Endothelial cell of umbilical vein (primary cell): Measurements from ENCODE around the gene SLC1A1. TPM values are rescaled to one million over a fixed set of nuclear protein-coding genes. Genes with fewer than 3 reads are reported as not detected.

Experiments used
- BruUV-seq: library from RNA; stranded (reverse); fragments of 400-500 nt; replicated peaks from 2 replicates; lab custom pipeline; 2021; lab: Mats Ljungman, UMichigan
- CTCF ChIA-PET: fragments of 300-600, 350-600 bp; sonication (Branson Sonifier 250); formaldehyde crosslinking; loops from one replicate; lab custom pipeline; 2021; ENCODE audit warnings: antibody characterized with exemption, inconsistent platforms; lab: Charles Lee
- POLR2A ChIA-PET: fragments of 300-600, 350-600 bp; sonication (Branson Sonifier 250); formaldehyde crosslinking; loops from one replicate; lab custom pipeline; 2021; ENCODE audit warnings: antibody characterized with exemption, inconsistent platforms; lab: Charles Lee
- DNase-seq: peaks from one replicate; pipeline ENCODE4 v3.0.0-alpha.2; 2011; ENCODE audit warnings: low read depth, low spot score
- FAIRE-seq: peaks from 2 replicates; lab custom pipeline; 2011; peaks lifted over from hg19 to GRCh38; lab: Jason Lieb, UNC
- H2AFZ ChIP-seq: 2 replicates; pipeline ENCODE4 v1.6.0; 2012; ENCODE audit warnings: low read depth, low read length, control low read depth, inconsistent platforms
- H3K27ac ChIP-seq: 2 replicates; pipeline ENCODE4 v1.5.1; 2011; ENCODE audit warnings: low read depth, mild to moderate bottlenecking, control low read depth, low read length, moderate library complexity; ENCODE audit not compliant: insufficient read depth
- H3K27me3 ChIP-seq, 2 experiments: 2 replicates each; pipeline versions ENCODE4 v1.6.0 to v1.6.1; 2011; ENCODE audit warnings: low read length in 2 of 2, mixed read lengths in 1 of 2; ENCODE audit not compliant: control insufficient read depth in 2 of 2, insufficient read depth in 2 of 2
- H3K36me3 ChIP-seq, 2 experiments: 2 replicates in 1 of 2; 3 replicates in 1 of 2; pipeline ENCODE4 v1.5.1; 2011; ENCODE audit warnings: low read length in 2 of 2, mild to moderate bottlenecking in 1 of 2, moderate library complexity in 1 of 2; ENCODE audit not compliant: control insufficient read depth in 2 of 2, insufficient read depth in 2 of 2; ENCODE audit errors: extremely low read depth in 1 of 2
- H3K4me1 ChIP-seq: 3 replicates; pipeline ENCODE4 v1.5.1; 2011; ENCODE audit warnings: mild to moderate bottlenecking, low read length; ENCODE audit not compliant: control insufficient read depth, insufficient read depth; ENCODE audit errors: extremely low read depth
- H3K4me2 ChIP-seq: 2 replicates; pipeline ENCODE4 v1.6.1; 2011; ENCODE audit warnings: low read length, control low read depth, mixed read lengths; ENCODE audit not compliant: insufficient read depth
- H3K4me3 ChIP-seq, 3 experiments: fragments of 200-600 bp in 1 of 3; sonication (generic), shearing (Covaris generic) in 1 of 3; replicated peaks in 1 of 3; 2 replicates each; pipeline ENCODE4 v1.5.1; 2011 to 2016; ENCODE audit warnings: control low read depth in 3 of 3, low read length in 3 of 3, mild to moderate bottlenecking in 2 of 3, inconsistent platforms in 1 of 3, low read depth in 1 of 3, moderate library complexity in 1 of 3; ENCODE audit not compliant: insufficient read depth in 1 of 3
- H3K79me2 ChIP-seq: 2 replicates; pipeline ENCODE4 v1.6.0; 2012; ENCODE audit warnings: low read length, inconsistent platforms; ENCODE audit not compliant: control insufficient read depth, insufficient read depth
- H3K9ac ChIP-seq: replicated peaks from 2 replicates; pipeline ENCODE3; 2011; ENCODE audit warnings: low read length, control low read depth; ENCODE audit not compliant: insufficient read depth; ENCODE audit errors: extremely low read depth
- H3K9me1 ChIP-seq: replicated peaks from 3 replicates; pipeline ENCODE4 v1.6.0; 2011; ENCODE audit warnings: mild to moderate bottlenecking, low read length; ENCODE audit not compliant: control insufficient read depth, insufficient read depth; ENCODE audit errors: extremely low read depth
- H3K9me3 ChIP-seq: replicated peaks from 2 replicates; pipeline ENCODE4 v1.5.1; 2012; ENCODE audit warnings: low read length, inconsistent platforms; ENCODE audit not compliant: control insufficient read depth, insufficient read depth
- H4K20me1 ChIP-seq: replicated peaks from 2 replicates; pipeline ENCODE3; 2011; ENCODE audit warnings: mild to moderate bottlenecking, low read length; ENCODE audit not compliant: control insufficient read depth, insufficient read depth; ENCODE audit errors: extremely low read depth
- CTCF ChIP-seq, 2 donors: IDR thresholded peaks; 1 replicate in 1 of 2; 2 replicates in 1 of 2; pipeline ENCODE4 v1.5.1; 2011; ENCODE audit warnings: low read length in 2 of 2, mild to moderate bottlenecking in 2 of 2, moderate library complexity in 2 of 2, control low read depth in 1 of 2, inconsistent platforms in 1 of 2, low read depth in 1 of 2; ENCODE audit not compliant: insufficient read depth in 1 of 2; ENCODE audit errors: extremely low read depth in 1 of 2
- EZH2 ChIP-seq: IDR thresholded peaks from 2 replicates; pipeline ENCODE4 v1.6.1; 2012; ENCODE audit warnings: borderline replicate concordance, low read depth, mild to moderate bottlenecking, moderate library complexity, low read length, inconsistent platforms; ENCODE audit not compliant: severe bottlenecking
- FOS ChIP-seq: IDR thresholded peaks from 2 replicates; pipeline ENCODE4 v1.6.1; 2011; ENCODE audit warnings: mild to moderate bottlenecking, low read length, moderate library complexity, borderline replicate concordance; ENCODE audit not compliant: insufficient read depth
- GATA2 ChIP-seq: IDR thresholded peaks from 2 replicates; pipeline ENCODE4 v1.7.0; 2011; ENCODE audit warnings: low read depth, mild to moderate bottlenecking, moderate library complexity, mixed read lengths, low read length; ENCODE audit not compliant: insufficient read length, insufficient read depth
- JUN ChIP-seq: IDR thresholded peaks from 2 replicates; pipeline ENCODE4 v1.6.1; 2011; ENCODE audit warnings: borderline replicate concordance, low read depth; ENCODE audit not compliant: insufficient read length, insufficient read depth
- MAX ChIP-seq: IDR thresholded peaks from 2 replicates; pipeline ENCODE4 v1.6.1; 2011; ENCODE audit not compliant: insufficient read depth, insufficient read length
- MYC ChIP-seq: IDR thresholded peaks from one replicate; pipeline ENCODE4 v1.6.1; 2011; ENCODE audit warnings: mild to moderate bottlenecking, low read depth, low read length
- POLR2A ChIP-seq: IDR thresholded peaks from 2 replicates; pipeline ENCODE4 v1.6.1; 2012; ENCODE audit warnings: low read depth, mild to moderate bottlenecking, control low read depth, low read length
- POLR2AphosphoS5 ChIP-seq: IDR thresholded peaks from 2 replicates; pipeline ENCODE4 v1.6.1; 2012; ENCODE audit warnings: low read depth, mild to moderate bottlenecking, control low read depth, low read length, moderate library complexity; ENCODE audit not compliant: insufficient read depth
- dilution Hi-C: fragments of 300-500 bp; cut with MboI; formaldehyde crosslinking; loops from one replicate; pipeline ENCODE4 v1.15.0; 2019; ENCODE audit warnings: low sequenced_read_pairs; ENCODE audit not compliant: extremely low pct_ligation_motif_present
- intact Hi-C: fragments of 100-400 bp; cut with micrococcal nuclease; formaldehyde crosslinking; loops from one replicate; pipeline ENCODE4 v1.10.0; 2022
- polyA plus RNA-seq, 4 experiments: library from polyadenylated mRNA; depleted of rRNA in 3 of 4; stranded (reverse) in 3 of 4; unstranded in 1 of 4; fragments of >200 nt; gene quantifications; 2 replicates each; pipeline versions ENCODE4 v1.2.1 to v1.2.3, GENCODE V29; 2011 to 2012; ENCODE audit warnings: missing spikeins in 1 of 4
- total RNA-seq: library from RNA; stranded (reverse); gene quantifications from 2 replicates; pipeline ENCODE4 v1.2.3, GENCODE V29; 2021

Gene SLC1A1
- total and polyA plus RNA-seq, 2 donors (not counting 3 experiments of a cell fraction or from before 2014, with no cell fraction given): 5.8 to 8.3 TPM

GRCh38 chr9:4517274-4517673 lies 27.0 kb downstream of the SLC1A1 start:
- intact Hi-C loops: no loop called here
- Histone ChIP-seq H3K9me1 (no peaks in the 10 kb centered on the region), H3K9me3 (no peaks in the 10 kb centered on the region), H3K9ac (no peak overlapping the region), H2AFZ (no peak overlapping the region), H3K27me3 (no peaks in the 10 kb centered on the region), H4K20me1 (no peaks in the 10 kb centered on the region), H3K4me2 (no peak overlapping the region), H3K4me3 (no peak overlapping the region), H3K27ac (no peak overlapping the region), H3K36me3 (no peaks in the 10 kb centered on the region), H3K4me1 (no peaks in the 10 kb centered on the region), H3K79me2 (peaks cover 2% of the 10 kb centered on the region)
- ChIA-PET CTCF (no interaction called here), POLR2A (no interaction called here)
- DNase-seq (no peak), FAIRE-seq (no peak)
- dilution Hi-C loops: no loop called here
- BruUV-seq: no TSS peak
- TF ChIP-seq MAX (no peak), JUN (no peak), POLR2AphosphoS5 (no peak), GATA2 (no peak), MYC (no peak), FOS (no peak), EZH2 (no peak), POLR2A (no peak), CTCF (IDR thresholded peaks at IDR 0.05; ENCODE audit: extremely low read depth in 1 of 2, insufficient read depth in 1 of 2, low read depth in 1 of 2, low read length in 2 of 2) (no peak)
